Lower leg skin (tissue), 4 donors: ENCODE data around the gene DOCK9. TPM values are rescaled to one million over a fixed set of nuclear protein-coding genes. Genes with fewer than 3 reads are reported as not detected.
A peak's percentile ranks its signal among the peaks of the same experiment; 100 is the strongest.

Experiments used
- DNase-seq, 2 donors: peaks; one replicate each; pipeline ENCODE4 v3.0.0-alpha.2; 2019; ENCODE audit warnings: low spot score in 2 of 2
- H3K4me3 ChIP-seq: fragments of 200-600 bp; sonication (generic); 2 replicates; pipeline ENCODE4 v1.5.1; 2017; ENCODE audit warnings: mild to moderate bottlenecking, low read depth; ENCODE audit not compliant: poor library complexity, severe bottlenecking
- CTCF ChIP-seq, 3 donors: fragments of 450-650 bp; IDR thresholded peaks; one replicate each; pipeline ENCODE4 v1.5.1; 2016; ENCODE audit warnings: antibody characterized with exemption in 3 of 3, mild to moderate bottlenecking in 3 of 3, moderate library complexity in 2 of 3
- POLR2A ChIP-seq, 2 donors: fragments of 450-650 bp; IDR thresholded peaks; one replicate each; pipeline ENCODE4 v1.6.1; 2016 to 2017; ENCODE audit warnings: antibody characterized with exemption in 2 of 2, mild to moderate bottlenecking in 1 of 2, moderate library complexity in 1 of 2
- WGBS, 2 donors: methylation state at CpG; one replicate each; pipeline ENCODE4 v1.1.5; 2018; 5-methylcytosine and 5-hydroxymethylcytosine counted together
- intact Hi-C: fragments of 100-400 bp; cut with DNase I; formaldehyde crosslinking; loops from one replicate; pipeline ENCODE4 v1.15.0; 2023; ENCODE audit warnings: low total_unique reads
- total RNA-seq, 4 donors: library from RNA; depleted of rRNA; stranded (reverse); fragments of >200 nt; gene quantifications; one replicate each; pipeline ENCODE4 v1.1.0, GENCODE V29; 2016

The DOCK9 gene
- total RNA-seq, 4 donors from 2014 or later, result 189 to 292 (median 271) TPM

GRCh38 chr13:98845742-98846141 is 132.1 kb downstream of the DOCK9 start:
- 69 to 74% methylated on average over 7 of the region's 7 CpGs for WGBS, 2 donors
- H3K4me3 ChIP-seq, result no peak overlapping the region
- TF ChIP-seq POLR2A (IDR thresholded peaks at IDR 0.05), result no peak
- no peak for TF ChIP-seq CTCF (IDR thresholded peaks at IDR 0.05)
- intact Hi-C loops, result loop anchor here (10.0 kb wide), 1 partner anchor 991 kb away; no protein-coding TSS in a partner anchor
- DNase-seq, result no peak

DNA sequence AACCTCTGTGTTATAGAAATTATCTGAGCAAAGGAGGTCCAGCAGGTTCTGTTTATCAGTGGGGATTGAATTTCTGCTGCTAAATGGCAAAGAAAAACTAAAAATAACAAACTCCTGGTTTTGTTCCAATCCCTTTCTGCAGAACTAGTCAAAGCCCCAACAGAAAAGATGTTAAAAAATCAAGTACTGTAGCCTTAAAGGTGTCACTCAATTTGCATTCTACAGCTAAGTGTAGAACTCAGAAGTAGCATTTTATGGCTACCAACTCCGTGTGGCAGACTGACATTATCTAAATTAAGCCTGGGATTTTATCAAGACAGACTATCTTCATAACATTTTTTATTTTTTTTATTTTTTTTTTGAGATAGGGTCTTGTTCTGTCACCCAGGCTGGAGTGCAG is 133.8 kb downstream of the DOCK9 start:
- 88 to 96% methylated on average over 1 of the region's 1 CpG for WGBS, 2 donors
- TF ChIP-seq CTCF (IDR thresholded peaks at IDR 0.05) (no peak), POLR2A (IDR thresholded peaks at IDR 0.05) (no peak)
- intact Hi-C loops, result loop anchor here (10.0 kb wide), 1 partner anchor 989 kb away; no protein-coding TSS in a partner anchor
- H3K4me3 ChIP-seq, result no peak overlapping the region
- no peak for DNase-seq

DNA sequence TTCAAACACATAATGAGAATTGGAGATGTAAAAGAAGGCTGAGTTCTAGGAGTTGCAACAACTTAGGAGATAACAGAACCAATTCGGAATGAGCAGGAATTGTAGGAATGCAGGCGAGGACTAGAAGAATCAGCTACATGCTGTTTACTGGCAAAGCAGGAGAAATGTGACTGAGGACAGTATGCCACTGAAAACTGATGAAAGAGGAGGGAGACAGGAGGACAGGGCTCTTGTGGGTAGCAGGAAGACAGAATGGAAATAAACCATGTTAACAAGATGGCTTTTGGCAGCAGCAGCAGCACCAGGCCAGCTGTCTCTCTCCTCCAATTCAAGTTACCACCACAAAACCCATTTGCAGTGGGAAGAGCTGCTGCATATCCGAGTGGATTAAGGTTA is 134.4 kb downstream of the DOCK9 start:
- WGBS, 2 donors, result 67% methylated on average over 3 of the region's 3 CpGs
- intact Hi-C loops, result loop anchor here (10.0 kb wide), 1 partner anchor 989 kb away; no protein-coding TSS in a partner anchor
- DNase-seq, result no peak
- H3K4me3 ChIP-seq, result no peak overlapping the region
- TF ChIP-seq POLR2A (IDR thresholded peaks at IDR 0.05) (no peak), CTCF (IDR thresholded peaks at IDR 0.05) (no peak)

- 35 to 36% methylated on average over 5 of the region's 5 CpGs for WGBS, 2 donors
- peak in 1 of 2 donors; percentile 52 for DNase-seq
- TF ChIP-seq POLR2A (IDR thresholded peaks at IDR 0.05) (no peak), CTCF (IDR thresholded peaks at IDR 0.05) (peak in 1 of 3 donors; percentile 51)
- intact Hi-C loops, result loop anchor here (10.0 kb wide), 1 partner anchor 988 kb away; no protein-coding TSS in a partner anchor
- no peak overlapping the region for H3K4me3 ChIP-seq
These were observed 134.9 kb downstream of the DOCK9 start for GRCh38 chr13:98842858-98843481.

DNA sequence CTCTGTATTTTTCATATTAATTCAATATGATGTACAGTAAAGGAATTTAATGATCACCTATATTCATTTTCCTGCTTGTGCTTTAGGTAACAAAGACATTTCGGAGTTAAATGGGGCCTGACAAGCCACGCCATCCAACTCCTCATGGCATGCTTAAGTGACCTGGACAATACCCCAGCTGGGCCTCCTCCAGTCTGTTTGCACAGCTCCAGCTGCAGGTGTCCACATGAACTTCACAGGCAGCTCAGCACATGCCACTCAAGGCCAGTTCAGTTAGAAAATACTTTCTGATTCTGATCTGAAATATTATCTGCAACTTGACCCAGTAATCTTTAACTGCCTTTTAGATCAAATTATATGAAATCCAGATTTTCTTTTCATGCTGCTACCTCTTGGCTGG is 135.8 kb downstream of the DOCK9 start:
- intact Hi-C loops, result loop anchor here (10.0 kb wide), 1 partner anchor 987 kb away; no protein-coding TSS in a partner anchor
- WGBS, 2 donors, result 88 to 93% methylated on average over 2 of the region's 2 CpGs
- TF ChIP-seq POLR2A (IDR thresholded peaks at IDR 0.05) (no peak), CTCF (IDR thresholded peaks at IDR 0.05) (no peak)
- no peak for DNase-seq
- H3K4me3 ChIP-seq, result no peak overlapping the region
